ENCODE results near the gene ADARB2.

Gene ADARB2

DNA sequence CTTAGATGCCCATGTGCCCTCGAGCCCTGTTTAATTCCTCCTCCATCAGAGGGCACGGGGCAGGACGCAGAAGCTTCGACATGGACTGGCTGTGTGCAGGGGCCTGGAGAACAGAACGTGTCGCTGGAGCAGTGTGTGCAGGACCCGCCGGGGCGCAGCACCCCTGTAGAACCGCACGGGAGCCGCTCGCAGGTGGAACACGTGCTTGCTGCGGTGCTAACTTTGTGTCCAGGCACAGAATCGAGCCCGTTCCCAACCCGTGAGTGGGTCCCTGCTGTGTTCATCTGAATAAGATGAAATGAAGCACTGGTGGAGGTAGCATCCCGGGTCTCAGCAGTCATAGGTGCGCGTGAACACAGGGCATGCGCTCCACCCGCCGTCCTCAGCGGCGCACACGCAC lies 564.2 kb downstream of the ADARB2 start:
- no peak for ATAC-seq (ENCODE audit: low read depth)
- no peaks in the 10 kb centered on the region for H3K4me1 ChIP-seq (ENCODE audit: insufficient read depth, poor library complexity, severe bottlenecking)

DNA sequence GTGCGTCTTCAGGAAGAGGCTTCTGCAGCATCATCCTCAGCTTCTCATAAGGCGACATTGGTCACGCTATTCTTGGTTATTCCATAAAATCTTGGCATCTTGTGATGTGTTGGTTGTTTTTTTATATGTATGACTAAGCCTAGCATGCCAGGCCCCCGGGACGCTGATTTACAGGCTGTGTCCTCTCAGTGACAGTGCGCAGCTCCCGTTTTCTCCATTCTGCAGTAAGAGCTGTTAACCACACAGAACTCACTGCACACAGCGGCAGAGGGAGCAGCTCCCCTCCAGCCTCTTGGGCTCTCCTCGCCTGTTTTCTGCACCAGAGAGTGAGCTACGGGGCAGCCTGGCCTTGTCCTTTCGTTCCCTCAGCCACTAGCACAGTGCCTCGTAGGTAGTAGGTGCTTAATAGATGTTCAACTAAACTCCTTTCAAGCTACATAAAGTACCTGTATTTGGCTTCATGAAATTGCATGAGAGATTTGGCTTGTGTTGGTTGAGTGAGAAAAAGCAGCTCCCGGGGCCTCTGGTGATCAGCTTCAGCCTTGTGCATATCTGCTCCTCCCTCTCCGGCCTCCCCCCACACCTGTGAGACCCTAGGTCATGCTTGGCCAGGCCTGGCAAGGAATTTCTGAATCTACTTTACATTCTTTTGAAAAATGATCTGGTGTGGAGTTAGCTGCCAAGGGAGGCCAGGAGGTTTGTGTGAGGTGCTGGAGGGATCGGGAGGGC lies 564.9 kb downstream of the ADARB2 start:
- Histone ChIP-seq H3K4me1 (ENCODE audit: insufficient read depth, poor library complexity, severe bottlenecking) (no peaks in the 10 kb centered on the region), H3K4me3 (ENCODE audit: severe bottlenecking) (no peak overlapping the region), H3K27me3 (ENCODE audit: insufficient read depth, poor library complexity, severe bottlenecking) (no peaks in the 10 kb centered on the region), H3K36me3 (ENCODE audit: low read depth) (no peaks in the 10 kb centered on the region), H3K27ac (ENCODE audit: poor library complexity, severe bottlenecking) (no peak overlapping the region), H3K9me3 (ENCODE audit: severe bottlenecking) (no peaks in the 10 kb centered on the region)
- DNase-seq (ENCODE audit: low spot score) (no peak), ATAC-seq (ENCODE audit: low read depth) (no peak)
- TF ChIP-seq, protein P1, sequence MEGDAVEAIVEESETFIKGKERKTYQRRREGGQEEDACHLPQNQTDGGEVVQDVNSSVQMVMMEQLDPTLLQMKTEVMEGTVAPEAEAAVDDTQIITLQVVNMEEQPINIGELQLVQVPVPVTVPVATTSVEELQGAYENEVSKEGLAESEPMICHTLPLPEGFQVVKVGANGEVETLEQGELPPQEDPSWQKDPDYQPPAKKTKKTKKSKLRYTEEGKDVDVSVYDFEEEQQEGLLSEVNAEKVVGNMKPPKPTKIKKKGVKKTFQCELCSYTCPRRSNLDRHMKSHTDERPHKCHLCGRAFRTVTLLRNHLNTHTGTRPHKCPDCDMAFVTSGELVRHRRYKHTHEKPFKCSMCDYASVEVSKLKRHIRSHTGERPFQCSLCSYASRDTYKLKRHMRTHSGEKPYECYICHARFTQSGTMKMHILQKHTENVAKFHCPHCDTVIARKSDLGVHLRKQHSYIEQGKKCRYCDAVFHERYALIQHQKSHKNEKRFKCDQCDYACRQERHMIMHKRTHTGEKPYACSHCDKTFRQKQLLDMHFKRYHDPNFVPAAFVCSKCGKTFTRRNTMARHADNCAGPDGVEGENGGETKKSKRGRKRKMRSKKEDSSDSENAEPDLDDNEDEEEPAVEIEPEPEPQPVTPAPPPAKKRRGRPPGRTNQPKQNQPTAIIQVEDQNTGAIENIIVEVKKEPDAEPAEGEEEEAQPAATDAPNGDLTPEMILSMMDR (IDR thresholded peaks at IDR 0.05; ENCODE audit: poor library complexity, severe bottlenecking), result no peak

More for the DNA sequence above, 564.2 kb downstream of the ADARB2 start:
- Histone ChIP-seq H3K36me3 (ENCODE audit: low read depth) (no peaks in the 10 kb centered on the region), H3K27me3 (ENCODE audit: insufficient read depth, poor library complexity, severe bottlenecking) (no peaks in the 10 kb centered on the region), H3K9me3 (ENCODE audit: severe bottlenecking) (no peaks in the 10 kb centered on the region), H3K27ac (ENCODE audit: poor library complexity, severe bottlenecking) (no peak overlapping the region), H3K4me3 (ENCODE audit: severe bottlenecking) (no peak overlapping the region)
- TF ChIP-seq, protein P1 (IDR thresholded peaks at IDR 0.05; ENCODE audit: poor library complexity, severe bottlenecking), result no peak
- no peak for DNase-seq (ENCODE audit: low spot score)

DNA sequence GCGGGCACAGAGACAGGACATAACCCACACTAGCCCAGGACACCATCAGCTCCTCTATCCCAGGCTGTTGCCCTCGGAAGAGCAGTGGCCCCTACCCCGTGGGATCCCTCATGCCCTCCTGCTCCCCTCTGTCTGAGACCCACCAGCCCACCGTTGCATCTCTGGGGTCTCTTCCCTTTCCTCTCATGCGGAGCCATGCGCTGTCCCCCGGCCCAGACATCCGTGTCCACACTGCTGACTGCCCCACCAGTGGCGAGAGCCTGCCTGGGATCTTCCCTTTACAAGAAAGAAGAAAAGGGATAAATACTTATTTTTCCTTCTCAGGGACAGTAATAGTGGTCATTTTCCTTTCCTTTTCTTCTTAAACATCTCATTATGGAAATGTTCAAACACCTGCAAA lies 565.7 kb downstream of the ADARB2 start:
- no peak for ATAC-seq (ENCODE audit: low read depth)
- Histone ChIP-seq H3K27me3 (ENCODE audit: insufficient read depth, poor library complexity, severe bottlenecking) (no peaks in the 10 kb centered on the region), H3K9me3 (ENCODE audit: severe bottlenecking) (no peaks in the 10 kb centered on the region), H3K4me3 (ENCODE audit: severe bottlenecking) (no peak overlapping the region), H3K27ac (ENCODE audit: poor library complexity, severe bottlenecking) (no peak overlapping the region), H3K36me3 (ENCODE audit: low read depth) (no peaks in the 10 kb centered on the region), H3K4me1 (ENCODE audit: insufficient read depth, poor library complexity, severe bottlenecking) (no peaks in the 10 kb centered on the region)
- DNase-seq (ENCODE audit: low spot score), result no peak
- TF ChIP-seq, protein P1 (IDR thresholded peaks at IDR 0.05; ENCODE audit: poor library complexity, severe bottlenecking), result no peak

DNA sequence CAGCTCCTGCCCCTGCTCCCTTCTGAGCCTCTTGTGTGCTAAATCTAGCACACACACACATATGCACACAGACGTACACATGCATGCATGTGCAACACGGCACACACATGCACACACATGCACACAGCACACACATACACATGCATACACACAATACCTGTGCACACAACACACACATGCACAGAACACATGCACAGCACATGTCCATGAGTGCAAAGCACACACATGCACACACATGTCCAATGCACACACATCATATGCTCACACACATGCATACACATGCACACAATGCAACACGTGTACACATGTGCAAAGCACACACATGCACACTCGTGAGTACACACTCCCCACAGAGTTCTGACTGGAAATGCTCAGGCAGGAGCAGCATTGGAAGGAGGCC lies 566.1 kb downstream of the ADARB2 start:
- DNase-seq (ENCODE audit: low spot score) (no peak), ATAC-seq (ENCODE audit: low read depth) (no peak)
- Histone ChIP-seq H3K4me3 (ENCODE audit: severe bottlenecking) (no peak overlapping the region), H3K9me3 (ENCODE audit: severe bottlenecking) (no peaks in the 10 kb centered on the region), H3K4me1 (ENCODE audit: insufficient read depth, poor library complexity, severe bottlenecking) (no peaks in the 10 kb centered on the region), H3K27me3 (ENCODE audit: insufficient read depth, poor library complexity, severe bottlenecking) (no peaks in the 10 kb centered on the region), H3K27ac (ENCODE audit: poor library complexity, severe bottlenecking) (no peak overlapping the region), H3K36me3 (ENCODE audit: low read depth) (no peaks in the 10 kb centered on the region)
- TF ChIP-seq, protein P1 (IDR thresholded peaks at IDR 0.05; ENCODE audit: poor library complexity, severe bottlenecking), result no peak

DNA sequence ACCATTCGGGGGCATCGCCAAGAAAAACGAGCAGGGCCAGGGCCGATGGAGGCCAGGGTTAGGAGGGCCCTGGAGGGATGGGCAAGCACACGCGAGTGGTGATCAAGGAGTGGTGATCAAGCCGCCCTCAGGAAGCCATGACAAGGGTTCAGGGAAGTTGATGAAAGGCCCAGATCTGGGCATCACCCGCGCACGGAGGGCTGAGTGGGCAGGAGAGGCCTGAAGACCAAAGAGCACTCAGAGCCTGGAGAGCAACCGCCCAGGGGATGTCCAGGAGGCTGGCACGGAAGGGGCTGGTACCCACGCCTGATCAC lies 566.5 kb downstream of the ADARB2 start:
- no peak overlapping the region for H3K4me3 ChIP-seq (ENCODE audit: severe bottlenecking)
- H3K4me1 ChIP-seq (ENCODE audit: insufficient read depth, poor library complexity, severe bottlenecking), result no peaks in the 10 kb centered on the region
- TF ChIP-seq, protein P1 (IDR thresholded peaks at IDR 0.05; ENCODE audit: poor library complexity, severe bottlenecking), result no peak
- H3K27ac ChIP-seq (ENCODE audit: poor library complexity, severe bottlenecking), result no peak overlapping the region
- H3K36me3 ChIP-seq (ENCODE audit: low read depth), result no peaks in the 10 kb centered on the region
- H3K9me3 ChIP-seq (ENCODE audit: severe bottlenecking), result no peaks in the 10 kb centered on the region
- H3K27me3 ChIP-seq (ENCODE audit: insufficient read depth, poor library complexity, severe bottlenecking), result no peaks in the 10 kb centered on the region
- ATAC-seq (ENCODE audit: low read depth), result no peak
- no peak for DNase-seq (ENCODE audit: low spot score)

Data from RWPE2 (cell line).